Esophagus muscularis mucosa (tissue), 4 donors: ENCODE data around the gene WDR62. TPM values are rescaled to one million over a fixed set of nuclear protein-coding genes. Genes with fewer than 3 reads are reported as not detected.

Experiments
- DNase-seq: peaks from one replicate; pipeline ENCODE4 v3.0.0-alpha.2; 2017; ENCODE audit errors: extremely low spot score
- H3K27ac ChIP-seq, 4 donors: fragments of 200-600 bp; sonication (generic); replicated peaks in 1 of 4; 1 replicate in 3 of 4; 2 replicates in 1 of 4; pipeline ENCODE4 v1.5.1; 2016 to 2019; ENCODE audit warnings: mild to moderate bottlenecking in 1 of 4
- H3K27me3 ChIP-seq, 4 donors: fragments of 200-600 bp; sonication (generic); one replicate each; pipeline versions ENCODE4 v1.5.1 to v1.6.0; 2016 to 2019
- H3K36me3 ChIP-seq, 4 donors: fragments of 200-600 bp; sonication (generic); one replicate each; pipeline ENCODE4 v1.5.1; 2016 to 2019
- H3K4me1 ChIP-seq, 4 donors: fragments of 200-600 bp; sonication (generic); one replicate each; pipeline ENCODE4 v1.5.1; 2016 to 2019
- H3K4me3 ChIP-seq, 4 donors: fragments of 200-600 bp; sonication (generic); 1 replicate in 2 of 4; 2 replicates in 2 of 4; pipeline ENCODE4 v1.5.1; 2016 to 2019; ENCODE audit warnings: mild to moderate bottlenecking in 4 of 4, moderate library complexity in 1 of 4
- H3K9me3 ChIP-seq, 4 donors: fragments of 200-600 bp; sonication (generic); 1 replicate in 3 of 4; 2 replicates in 1 of 4; pipeline ENCODE4 v1.5.1; 2016 to 2019
- EP300 ChIP-seq: sonication (generic); formaldehyde crosslinking; IDR thresholded peaks from one replicate; pipeline ENCODE4 v1.6.1; 2017; ENCODE audit warnings: antibody characterized with exemption
- POLR2A ChIP-seq: fragments of 450-650 bp; IDR thresholded peaks from one replicate; pipeline ENCODE4 v1.6.1; 2017; ENCODE audit warnings: antibody characterized with exemption, moderate library complexity, mild to moderate bottlenecking, low read depth
- POLR2AphosphoS5 ChIP-seq, 2 donors: sonication (generic); formaldehyde crosslinking; IDR thresholded peaks; one replicate each; pipeline ENCODE4 v1.6.1; 2017; ENCODE audit warnings: antibody characterized with exemption in 2 of 2
- WGBS: methylation state at CpG from one replicate; pipeline ENCODE4 v1.1.5; 2018; 5-methylcytosine and 5-hydroxymethylcytosine counted together
- intact Hi-C: fragments of 100-400 bp; cut with DNase I; formaldehyde crosslinking; loops from one replicate; pipeline ENCODE4 v1.15.1; 2023
- total RNA-seq, 4 donors: library from RNA; depleted of rRNA; stranded (reverse); fragments of >200 nt; gene quantifications; one replicate each; pipeline versions ENCODE4 v1.1.0 to v1.2.1, GENCODE V29; 2016
- TF ChIP-seq, protein P1 (sequence below), 3 experiments: fragments of 200-600 bp in 2 of 3; fragments of 450-650 bp in 1 of 3; sonication (generic) in 2 of 3; IDR thresholded peaks; one replicate each; pipeline ENCODE4 v1.5.1; 2017 to 2019; ENCODE audit warnings: antibody characterized with exemption in 3 of 3, mild to moderate bottlenecking in 2 of 3, moderate library complexity in 1 of 3

Gene WDR62
- total RNA-seq, 4 donors from 2014 or later: 0.26 to 0.52 (median 0.50) TPM; not detected in 1

DNA sequence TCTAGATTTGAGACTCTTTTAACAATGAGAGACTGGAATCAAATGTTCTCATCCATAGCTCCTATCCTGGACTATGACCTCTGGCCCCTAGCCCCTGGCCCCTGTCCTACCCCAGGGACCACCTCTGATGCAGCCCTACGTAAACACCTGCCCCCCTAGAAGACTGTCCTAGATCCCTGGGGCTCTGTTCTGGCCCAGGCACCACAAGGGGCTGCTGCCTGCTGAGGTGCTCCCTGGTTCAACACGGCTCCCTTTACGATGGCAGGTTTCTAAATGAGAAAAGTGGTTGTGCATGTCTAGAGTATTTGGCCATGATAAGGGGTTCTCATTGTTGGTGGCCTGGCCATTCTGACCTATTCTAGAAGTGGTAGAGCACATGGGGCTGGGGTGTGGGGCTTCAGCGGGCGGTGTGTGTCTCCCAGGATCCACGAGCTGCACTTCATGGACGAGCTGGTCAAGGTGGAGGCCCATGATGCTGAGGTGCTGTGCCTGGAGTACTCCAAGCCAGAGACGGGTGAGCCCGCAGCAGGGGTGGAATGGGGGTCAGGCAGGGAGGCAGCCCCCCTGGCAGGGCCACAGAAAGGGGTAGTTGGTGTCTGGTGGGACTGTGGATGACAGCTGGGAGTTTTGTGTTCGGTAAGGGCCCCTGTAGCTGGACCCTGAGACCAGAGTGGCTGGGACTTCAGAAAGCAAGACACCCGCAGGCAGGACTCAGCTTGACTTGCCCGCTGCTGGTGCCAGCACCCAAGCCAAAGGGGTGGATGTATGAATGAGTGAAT, 29.7 kb downstream of the WDR62 start:
- Histone ChIP-seq H3K36me3 (no peaks in the 10 kb centered on the region), H3K4me3 (no peak overlapping the region), H3K27ac (no peak overlapping the region), H3K27me3 (no peaks in the 10 kb centered on the region), H3K9me3 (no peaks in the 10 kb centered on the region), H3K4me1 (peaks cover 0 to 8% (median 5%) of the 10 kb centered on the region in 4 donors)
- DNase-seq: no peak
- 88% methylated on average over 9 of the region's 12 CpGs for WGBS
- TF ChIP-seq POLR2A (no peak), EP300 (no peak), POLR2AphosphoS5 (IDR thresholded peaks at IDR 0.05) (no peak)
- intact Hi-C loops: no loop called here

DNA sequence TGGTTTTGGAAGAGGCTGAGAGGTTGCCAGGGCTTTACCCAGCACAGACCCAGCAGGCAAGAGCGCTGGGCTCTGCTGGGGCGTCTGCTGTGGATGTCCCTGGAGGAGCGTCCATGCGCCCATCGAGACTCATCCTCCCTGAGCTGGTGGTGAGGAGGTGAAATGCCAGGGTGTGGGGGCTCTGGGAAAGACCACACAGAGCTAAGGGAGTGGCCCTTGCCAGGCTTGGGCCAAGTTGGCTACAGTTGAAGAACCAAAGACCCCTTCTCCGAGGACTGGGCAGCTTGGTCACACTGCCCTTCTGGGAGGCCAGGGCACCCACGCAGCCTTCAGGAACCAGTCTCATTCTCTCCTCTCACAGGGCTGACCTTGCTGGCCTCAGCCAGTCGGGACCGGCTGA, 31.6 kb downstream of the WDR62 start:
- no peak overlapping the region for H3K27ac ChIP-seq
- intact Hi-C loops: no loop called here
- no peak for TF ChIP-seq EP300
- TF ChIP-seq, protein P1, sequence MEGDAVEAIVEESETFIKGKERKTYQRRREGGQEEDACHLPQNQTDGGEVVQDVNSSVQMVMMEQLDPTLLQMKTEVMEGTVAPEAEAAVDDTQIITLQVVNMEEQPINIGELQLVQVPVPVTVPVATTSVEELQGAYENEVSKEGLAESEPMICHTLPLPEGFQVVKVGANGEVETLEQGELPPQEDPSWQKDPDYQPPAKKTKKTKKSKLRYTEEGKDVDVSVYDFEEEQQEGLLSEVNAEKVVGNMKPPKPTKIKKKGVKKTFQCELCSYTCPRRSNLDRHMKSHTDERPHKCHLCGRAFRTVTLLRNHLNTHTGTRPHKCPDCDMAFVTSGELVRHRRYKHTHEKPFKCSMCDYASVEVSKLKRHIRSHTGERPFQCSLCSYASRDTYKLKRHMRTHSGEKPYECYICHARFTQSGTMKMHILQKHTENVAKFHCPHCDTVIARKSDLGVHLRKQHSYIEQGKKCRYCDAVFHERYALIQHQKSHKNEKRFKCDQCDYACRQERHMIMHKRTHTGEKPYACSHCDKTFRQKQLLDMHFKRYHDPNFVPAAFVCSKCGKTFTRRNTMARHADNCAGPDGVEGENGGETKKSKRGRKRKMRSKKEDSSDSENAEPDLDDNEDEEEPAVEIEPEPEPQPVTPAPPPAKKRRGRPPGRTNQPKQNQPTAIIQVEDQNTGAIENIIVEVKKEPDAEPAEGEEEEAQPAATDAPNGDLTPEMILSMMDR (IDR thresholded peaks at IDR 0.05): no peak
- no peak for TF ChIP-seq POLR2A
- no peaks in the 10 kb centered on the region for H3K36me3 ChIP-seq
- 90% methylated on average over 7 of the region's 9 CpGs for WGBS
- no peak overlapping the region for H3K4me3 ChIP-seq
- H3K9me3 ChIP-seq: no peaks in the 10 kb centered on the region
- DNase-seq: no peak
- peaks cover 0 to 6% (median 3%) of the 10 kb centered on the region in 4 donors for H3K4me1 ChIP-seq
- H3K27me3 ChIP-seq: no peaks in the 10 kb centered on the region

DNA sequence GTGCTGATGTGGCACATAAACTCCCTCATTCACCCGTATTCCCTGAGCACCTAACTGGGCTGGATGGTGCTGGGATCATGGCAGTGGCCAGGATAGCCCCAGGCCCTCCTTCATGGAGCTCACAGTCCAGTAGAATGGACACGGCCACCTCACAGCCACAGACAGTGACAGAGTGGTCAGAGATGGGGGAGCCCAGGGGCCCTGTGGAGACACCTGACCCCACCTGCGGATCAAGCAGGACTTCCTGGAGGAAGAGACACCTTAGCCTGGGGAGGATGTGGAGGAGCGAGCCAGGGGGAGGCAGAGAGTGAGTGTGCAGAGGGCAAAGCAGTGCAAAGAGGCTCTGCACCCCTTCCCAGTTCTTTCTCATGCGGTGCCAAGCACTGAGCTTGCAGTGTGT, 35.1 kb downstream of the WDR62 start:
- H3K9me3 ChIP-seq: no peaks in the 10 kb centered on the region
- WGBS: 100% methylated on average over 2 of the region's 5 CpGs
- no peaks in the 10 kb centered on the region for H3K27me3 ChIP-seq
- peaks cover 0 to 8% (median 0%) of the 10 kb centered on the region in 4 donors for H3K4me1 ChIP-seq
- H3K4me3 ChIP-seq: no peak overlapping the region
- TF ChIP-seq POLR2AphosphoS5 (IDR thresholded peaks at IDR 0.05) (no peak), POLR2A (no peak), EP300 (no peak)
- TF ChIP-seq, protein P1 (IDR thresholded peaks at IDR 0.05): no peak
- no peak for DNase-seq
- no peaks in the 10 kb centered on the region for H3K36me3 ChIP-seq
- intact Hi-C loops: no loop called here
- no peak overlapping the region for H3K27ac ChIP-seq

DNA sequence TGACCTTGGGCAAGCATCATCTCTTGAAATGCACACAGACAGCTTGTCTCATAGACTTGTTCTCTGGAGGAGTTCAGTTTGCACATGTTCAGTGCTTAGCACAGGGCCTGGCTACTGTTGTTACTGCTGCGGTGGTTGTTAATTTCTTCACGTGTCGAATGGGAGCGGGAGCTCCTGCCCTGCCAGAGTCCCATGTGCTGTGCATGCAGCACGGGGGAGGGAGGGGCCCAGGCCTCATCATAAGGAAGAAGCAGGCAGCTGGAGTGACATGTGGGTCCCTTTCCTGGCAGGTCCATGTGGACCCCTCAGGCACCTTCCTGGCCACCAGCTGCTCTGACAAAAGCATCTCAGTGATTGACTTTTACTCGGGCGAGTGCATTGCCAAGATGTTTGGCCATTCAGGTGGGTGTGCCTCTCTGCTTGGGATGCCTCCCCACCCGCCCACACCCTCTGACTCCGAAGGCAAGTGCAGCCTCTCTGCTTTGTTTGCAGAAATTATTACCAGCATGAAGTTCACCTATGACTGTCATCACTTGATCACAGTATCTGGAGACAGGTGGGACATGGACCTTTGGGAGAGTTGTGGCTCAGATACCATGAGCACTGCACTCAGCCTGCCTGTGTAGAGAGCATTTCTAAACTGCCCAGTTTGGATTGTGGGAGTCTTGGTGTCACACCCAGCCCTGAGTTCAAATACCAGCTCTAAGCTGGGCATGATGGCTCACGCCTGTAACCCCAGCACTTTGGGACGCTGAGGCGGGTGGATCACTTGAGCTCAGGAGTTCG, 36.4 kb downstream of the WDR62 start:
- H3K4me1 ChIP-seq: peaks cover 0 to 8% (median 0%) of the 10 kb centered on the region in 4 donors
- DNase-seq: no peak
- intact Hi-C loops: no loop called here
- WGBS: 95% methylated on average over 9 of the region's 13 CpGs
- no peak overlapping the region for H3K4me3 ChIP-seq
- H3K27ac ChIP-seq: no peak overlapping the region
- no peak for TF ChIP-seq POLR2A
- TF ChIP-seq POLR2AphosphoS5 (IDR thresholded peaks at IDR 0.05): no peak
- TF ChIP-seq, protein P1 (IDR thresholded peaks at IDR 0.05): no peak
- no peak for TF ChIP-seq EP300
- H3K36me3 ChIP-seq: no peaks in the 10 kb centered on the region
- no peaks in the 10 kb centered on the region for H3K27me3 ChIP-seq
- no peaks in the 10 kb centered on the region for H3K9me3 ChIP-seq

DNA sequence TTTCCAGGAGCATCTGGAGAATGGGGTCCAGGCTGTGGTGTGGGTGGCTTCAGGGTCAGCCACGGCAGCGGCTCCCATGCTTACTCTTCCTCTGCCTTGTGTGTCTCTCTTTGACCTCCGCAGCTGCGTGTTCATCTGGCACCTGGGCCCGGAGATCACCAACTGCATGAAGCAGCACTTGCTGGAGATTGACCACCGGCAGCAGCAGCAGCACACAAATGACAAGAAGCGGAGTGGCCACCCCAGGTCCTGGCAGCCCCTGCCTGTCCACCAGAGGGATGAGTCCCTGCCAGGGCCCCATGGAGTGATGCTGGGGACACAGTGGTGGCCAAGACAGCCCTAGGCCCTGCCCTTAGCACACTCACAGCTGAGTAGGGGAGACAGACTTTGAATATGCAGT, 37.9 kb downstream of the WDR62 start:
- no peaks in the 10 kb centered on the region for H3K27me3 ChIP-seq
- no peak overlapping the region for H3K4me3 ChIP-seq
- intact Hi-C loops: no loop called here
- no peak for DNase-seq
- TF ChIP-seq EP300: no peak
- no peak for TF ChIP-seq POLR2A
- TF ChIP-seq POLR2AphosphoS5 (IDR thresholded peaks at IDR 0.05): no peak
- TF ChIP-seq, protein P1 (IDR thresholded peaks at IDR 0.05): no peak
- no peak overlapping the region for H3K27ac ChIP-seq
- H3K9me3 ChIP-seq: no peaks in the 10 kb centered on the region
- peaks cover 0 to 8% (median 0%) of the 10 kb centered on the region in 4 donors for H3K4me1 ChIP-seq
- no peaks in the 10 kb centered on the region for H3K36me3 ChIP-seq
- 89% methylated on average over 7 of the region's 7 CpGs for WGBS
